Measurements from ENCODE around the gene PLSCR3.
A peak's percentile ranks its signal among the peaks of the same experiment; 100 is the strongest.

Gene PLSCR3

GRCh38 chr17:7435676-7436555 lies 41.6 kb upstream of the PLSCR3 start:
- DNase-seq (ENCODE audit: low spot score in 2 of 2) (peak; percentile 59 to 75), ATAC-seq (ENCODE audit: low read depth) (peak; percentile 25)
- H3K4me1 Mint-ChIP-seq = peaks cover 24% of the 10 kb centered on the region
- H3K4me3 Mint-ChIP-seq = peak overlapping the region; percentile 85
- peaks cover 5% of the 10 kb centered on the region for H3K36me3 Mint-ChIP-seq
- H3K27me3 Mint-ChIP-seq = peaks cover 14% of the 10 kb centered on the region
- H3K27ac Mint-ChIP-seq = peak overlapping the region; percentile 84
- no peaks in the 10 kb centered on the region for H3K9me3 Mint-ChIP-seq

- DNase-seq (ENCODE audit: low spot score in 2 of 2) = no peak
- Mint-ChIP-seq H3K4me3 (no peak overlapping the region), H3K9me3 (no peaks in the 10 kb centered on the region), H3K27ac (no peak overlapping the region), H3K4me1 (peaks cover 4% of the 10 kb centered on the region), H3K36me3 (peaks cover 2% of the 10 kb centered on the region), H3K27me3 (no peaks in the 10 kb centered on the region)
- no peak for ATAC-seq (ENCODE audit: low read depth)
These were observed 38.0 kb upstream of the PLSCR3 start for GRCh38 chr17:7432296-7432695.

DNA sequence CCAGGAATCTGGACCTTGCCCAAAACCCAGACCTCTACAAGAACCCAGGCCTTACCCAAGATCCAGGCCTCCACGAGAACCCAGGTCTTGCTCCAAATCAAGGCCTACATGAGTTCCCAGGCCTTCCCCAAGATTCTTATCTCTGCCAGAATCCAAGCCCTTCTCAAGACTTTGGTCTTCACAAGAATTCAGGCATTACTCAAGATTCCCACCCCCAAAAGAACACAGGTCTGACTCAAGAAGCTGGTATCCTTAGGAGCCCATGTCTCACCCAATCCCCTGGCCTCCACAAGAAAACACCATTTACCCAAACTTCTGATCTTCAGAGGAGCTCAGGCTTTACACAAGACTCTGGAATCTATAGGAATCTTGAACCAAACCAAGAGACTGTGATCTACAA lies 36.9 kb upstream of the PLSCR3 start:
- Mint-ChIP-seq H3K4me1 (peaks cover 2% of the 10 kb centered on the region), H3K9me3 (no peaks in the 10 kb centered on the region), H3K4me3 (no peak overlapping the region), H3K27ac (no peak overlapping the region), H3K36me3 (no peaks in the 10 kb centered on the region), H3K27me3 (no peaks in the 10 kb centered on the region)
- DNase-seq (ENCODE audit: low spot score in 2 of 2) = no peak
- no peak for ATAC-seq (ENCODE audit: low read depth)

DNA sequence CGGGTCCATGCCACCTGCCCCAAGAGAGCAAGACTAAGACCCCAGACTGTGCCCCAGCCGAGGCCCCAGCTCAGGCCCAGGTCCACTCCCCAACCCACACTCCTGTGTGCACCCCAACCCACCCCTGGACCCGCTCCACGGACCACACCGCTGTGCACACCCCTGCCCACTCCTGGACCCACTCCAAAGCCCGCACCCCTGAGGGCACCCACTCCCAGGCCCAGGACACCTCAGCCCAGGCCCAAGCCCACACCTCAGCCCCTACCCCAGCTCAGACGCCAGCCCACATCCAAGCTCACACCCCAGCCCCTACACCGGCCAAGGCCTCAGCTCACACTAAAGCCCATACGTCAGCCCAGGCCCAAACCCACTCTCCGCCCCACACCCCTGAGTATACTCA lies 35.4 kb upstream of the PLSCR3 start:
- no peak for DNase-seq (ENCODE audit: low spot score in 2 of 2)
- no peak overlapping the region for H3K4me3 Mint-ChIP-seq
- no peaks in the 10 kb centered on the region for H3K36me3 Mint-ChIP-seq
- H3K9me3 Mint-ChIP-seq = no peaks in the 10 kb centered on the region
- no peak for ATAC-seq (ENCODE audit: low read depth)
- no peaks in the 10 kb centered on the region for H3K27me3 Mint-ChIP-seq
- H3K27ac Mint-ChIP-seq = no peak overlapping the region
- no peaks in the 10 kb centered on the region for H3K4me1 Mint-ChIP-seq

DNA sequence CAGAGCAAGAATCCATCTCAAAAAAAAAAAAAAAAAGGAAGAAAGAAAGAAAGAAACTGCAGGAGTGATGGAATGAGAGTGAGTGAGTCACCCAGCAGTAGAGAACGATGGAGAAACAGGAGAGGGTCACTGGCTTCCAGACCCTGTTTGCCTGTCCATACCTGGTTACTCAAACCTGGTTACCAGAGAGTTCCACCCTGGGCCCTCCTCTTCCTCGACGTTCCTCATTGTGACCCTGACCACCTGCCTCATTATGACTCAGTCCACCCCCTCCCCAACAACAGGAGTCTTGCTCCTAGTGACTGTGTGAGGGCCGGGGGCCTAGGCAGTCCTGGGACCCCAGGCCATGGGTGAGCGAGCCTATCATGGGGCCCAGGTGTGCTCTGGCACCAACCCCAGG lies 34.2 kb upstream of the PLSCR3 start, which contains the start of gene SPEM3:
Gene SPEM3 (plus strand): TSS at position 301 of the 400 bp plus-strand sequence. CDS start 46 bp downstream, at position 347.
- H3K27ac Mint-ChIP-seq = no peak within 1 kb of the TSS
- no peaks in the 10 kb centered on the region for H3K4me1 Mint-ChIP-seq
- ATAC-seq (ENCODE audit: low read depth) (no peak), DNase-seq (ENCODE audit: low spot score in 2 of 2) (no peak)
- no peaks in the 10 kb centered on the region for H3K9me3 Mint-ChIP-seq
- H3K27me3 Mint-ChIP-seq = no peaks in the 10 kb centered on the region
- H3K36me3 Mint-ChIP-seq = no peaks in the 10 kb centered on the region
- H3K4me3 Mint-ChIP-seq = no peak within 1 kb of the TSS

DNA sequence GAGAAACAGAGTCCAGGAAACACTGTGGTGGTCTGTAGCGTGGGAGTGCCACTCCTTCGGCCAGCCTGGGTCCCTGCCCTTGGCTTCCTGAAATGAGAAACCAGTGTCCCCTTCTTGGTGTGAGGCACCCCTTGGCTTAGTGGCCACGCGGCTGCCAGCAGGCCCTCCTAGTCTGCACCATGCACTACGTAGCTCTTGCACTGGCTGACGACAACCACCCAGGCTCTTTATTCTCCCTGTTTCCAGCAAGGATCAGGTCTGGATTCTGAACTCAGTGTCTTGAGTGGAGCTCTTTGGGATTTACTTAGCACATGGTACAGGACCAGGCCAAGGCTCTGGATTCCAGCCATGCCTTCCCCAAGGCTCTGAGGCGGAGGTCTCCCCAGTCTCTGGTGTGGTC lies 33.2 kb upstream of the PLSCR3 start:
- Mint-ChIP-seq H3K27ac (no peak overlapping the region), H3K36me3 (no peaks in the 10 kb centered on the region), H3K27me3 (no peaks in the 10 kb centered on the region)

GRCh38 chr17:7426896-7427489 lies 32.7 kb upstream of the PLSCR3 start:
- H3K4me3 Mint-ChIP-seq = no peak overlapping the region
- H3K36me3 Mint-ChIP-seq = no peaks in the 10 kb centered on the region
- no peaks in the 10 kb centered on the region for H3K4me1 Mint-ChIP-seq
- H3K27ac Mint-ChIP-seq = no peak overlapping the region
- no peak for ATAC-seq (ENCODE audit: low read depth)
- H3K9me3 Mint-ChIP-seq = no peaks in the 10 kb centered on the region
- no peak for DNase-seq (ENCODE audit: low spot score in 2 of 2)
- H3K27me3 Mint-ChIP-seq = no peaks in the 10 kb centered on the region

More for the DNA sequence above, 33.2 kb upstream of the PLSCR3 start:
- DNase-seq (ENCODE audit: low spot score in 2 of 2) (no peak), ATAC-seq (ENCODE audit: low read depth) (no peak)
- H3K4me1 Mint-ChIP-seq = no peaks in the 10 kb centered on the region
- no peaks in the 10 kb centered on the region for H3K9me3 Mint-ChIP-seq
- no peak overlapping the region for H3K4me3 Mint-ChIP-seq

- ATAC-seq (ENCODE audit: low read depth) (no peak), DNase-seq (ENCODE audit: low spot score in 2 of 2) (no peak)
- no peak overlapping the region for H3K27ac Mint-ChIP-seq
- H3K4me1 Mint-ChIP-seq = no peaks in the 10 kb centered on the region
- H3K36me3 Mint-ChIP-seq = no peaks in the 10 kb centered on the region
- no peaks in the 10 kb centered on the region for H3K27me3 Mint-ChIP-seq
- H3K4me3 Mint-ChIP-seq = no peak overlapping the region
- no peaks in the 10 kb centered on the region for H3K9me3 Mint-ChIP-seq
These were observed 32.0 kb upstream of the PLSCR3 start for GRCh38 chr17:7426203-7426863.

DNA sequence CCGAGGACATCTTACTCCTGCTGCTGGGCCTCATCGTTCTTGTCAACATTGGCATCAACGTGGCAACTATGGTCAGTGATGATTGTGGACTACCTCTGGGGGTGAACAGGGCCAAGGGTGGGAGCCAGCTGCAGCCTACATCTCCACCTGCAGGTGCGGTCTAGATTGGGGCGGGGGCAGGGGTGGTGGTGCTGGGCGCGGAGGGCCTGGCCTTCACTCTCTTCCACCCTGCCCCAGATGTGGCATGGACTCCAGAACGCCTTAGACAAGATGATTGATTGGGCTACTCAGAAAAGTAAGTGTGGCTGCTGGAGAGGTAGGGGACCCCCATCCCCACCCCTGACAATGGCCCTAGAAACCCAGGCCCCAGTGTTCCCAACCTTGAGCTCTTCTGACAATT lies 31.4 kb upstream of the PLSCR3 start:
- Mint-ChIP-seq H3K27me3 (no peaks in the 10 kb centered on the region), H3K4me1 (no peaks in the 10 kb centered on the region), H3K27ac (no peak overlapping the region), H3K4me3 (no peak overlapping the region), H3K9me3 (no peaks in the 10 kb centered on the region), H3K36me3 (no peaks in the 10 kb centered on the region)
- no peak for DNase-seq (ENCODE audit: low spot score in 2 of 2)
- no peak for ATAC-seq (ENCODE audit: low read depth)

GRCh38 chr17:7425316-7425715 lies 31.0 kb upstream of the PLSCR3 start, which contains the start of gene SPEM2:
Gene SPEM2 (plus strand): TSS chr17:7425616. CDS start chr17:7425689, 73 bp downstream.
- Mint-ChIP-seq H3K27me3 (no peaks in the 10 kb centered on the region), H3K36me3 (no peaks in the 10 kb centered on the region), H3K4me1 (no peaks in the 10 kb centered on the region), H3K27ac (no peak within 1 kb of the TSS), H3K4me3 (no peak within 1 kb of the TSS), H3K9me3 (no peaks in the 10 kb centered on the region)
- DNase-seq (ENCODE audit: low spot score in 2 of 2) = no peak
- ATAC-seq (ENCODE audit: low read depth) = no peak

DNA sequence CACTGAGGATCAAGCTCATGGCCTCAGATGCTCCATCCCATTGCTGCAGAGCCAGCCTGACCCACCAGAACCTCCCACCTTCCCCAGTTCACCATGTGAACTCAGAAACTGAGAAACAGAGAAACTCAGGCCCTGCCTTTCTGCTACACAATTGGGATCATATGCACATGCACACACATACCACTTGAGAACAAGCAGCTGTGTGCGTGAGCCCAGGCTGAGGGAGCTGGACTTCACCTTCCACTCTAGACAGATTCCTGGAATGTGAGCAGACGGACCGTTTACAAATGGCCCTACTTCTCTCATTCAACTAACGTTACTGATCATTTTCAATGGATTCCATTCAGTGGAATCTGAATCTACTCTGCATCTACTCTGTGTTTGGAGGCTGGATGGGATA lies 29.4 kb upstream of the PLSCR3 start:
- Mint-ChIP-seq H3K4me1 (no peaks in the 10 kb centered on the region), H3K4me3 (no peak overlapping the region), H3K27ac (no peak overlapping the region), H3K27me3 (peaks cover 5% of the 10 kb centered on the region), H3K9me3 (no peaks in the 10 kb centered on the region), H3K36me3 (no peaks in the 10 kb centered on the region)
- ATAC-seq (ENCODE audit: low read depth) = no peak
- no peak for DNase-seq (ENCODE audit: low spot score in 2 of 2)

DNA sequence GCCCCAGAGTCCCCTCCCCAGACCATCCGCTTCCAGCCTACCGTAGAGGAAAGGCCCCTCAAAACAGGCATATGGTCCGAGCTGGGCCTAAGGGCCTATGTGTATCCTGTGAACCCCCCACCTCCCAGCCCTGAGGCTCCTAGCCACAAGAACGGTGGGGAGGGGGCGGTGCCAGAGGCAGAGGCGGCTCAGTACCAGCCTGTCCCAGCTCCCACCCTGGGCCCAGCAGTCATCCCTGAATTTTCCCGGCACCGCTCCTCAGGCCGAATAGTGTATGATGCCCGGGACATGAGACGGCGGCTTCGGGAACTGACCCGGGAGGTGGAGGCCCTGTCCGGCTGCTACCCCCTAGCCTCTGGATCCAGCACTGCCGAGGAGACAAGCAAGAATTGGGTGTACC lies 26.9 kb upstream of the PLSCR3 start:
- DNase-seq (ENCODE audit: low spot score in 2 of 2) = no peak
- Mint-ChIP-seq H3K27me3 (peaks cover 10% of the 10 kb centered on the region), H3K27ac (no peak overlapping the region), H3K36me3 (no peaks in the 10 kb centered on the region), H3K4me3 (no peak overlapping the region), H3K4me1 (peaks cover 2% of the 10 kb centered on the region), H3K9me3 (no peaks in the 10 kb centered on the region)
- no peak for ATAC-seq (ENCODE audit: low read depth)

- Mint-ChIP-seq H3K4me3 (no peak within 1 kb of the TSS), H3K4me1 (peaks cover 2% of the 10 kb centered on the region), H3K9me3 (no peaks in the 10 kb centered on the region), H3K27me3 (peaks cover 10% of the 10 kb centered on the region), H3K36me3 (no peaks in the 10 kb centered on the region), H3K27ac (no peak within 1 kb of the TSS)
- DNase-seq (ENCODE audit: low spot score in 2 of 2) (no peak), ATAC-seq (ENCODE audit: low read depth) (no peak)
These were observed 25.7 kb upstream of the PLSCR3 start, which contains the start of gene SPEM1 for GRCh38 chr17:7419819-7420610. Gene SPEM1 (plus strand): TSS chr17:7420324. CDS start chr17:7420385, 61 bp downstream.

Measured in memory B cell (primary cell).